IPS-NIHi7 (cell line): ENCODE measurements around the gene SEBOX.
"Not testable (repeated sequence)": the region's sequence is repeated elsewhere in the genome, so short reads cannot be mapped to it uniquely, and the experiment has no call there.

Experiments used
- DNase-seq: peaks from one replicate; pipeline ENCODE4 v3.0.0; 2012; ENCODE audit warnings: mixed read lengths; ENCODE audit errors: extremely low spot score

SEBOX gene

DNA sequence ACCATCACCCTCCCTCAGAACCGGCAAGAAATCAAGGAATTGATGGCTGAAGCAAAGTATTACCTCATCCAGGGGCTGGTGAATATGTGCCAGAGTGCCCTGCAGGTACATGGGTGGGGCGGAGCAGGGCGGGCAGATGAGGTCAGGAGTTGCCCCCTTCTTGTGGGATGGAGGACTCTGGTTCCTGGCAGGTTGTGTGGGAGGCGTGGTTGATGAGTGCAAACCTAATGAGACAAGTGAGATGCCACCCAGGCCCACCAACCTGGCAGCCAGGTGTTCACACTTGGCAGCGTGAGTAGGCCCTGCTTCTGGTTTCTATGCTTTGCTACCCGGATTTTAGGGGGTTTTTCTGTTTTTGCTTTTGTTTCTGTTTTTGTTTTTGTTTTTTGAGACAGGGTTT lies 24.6 kb downstream of the SEBOX start:
- no peak for DNase-seq

DNA sequence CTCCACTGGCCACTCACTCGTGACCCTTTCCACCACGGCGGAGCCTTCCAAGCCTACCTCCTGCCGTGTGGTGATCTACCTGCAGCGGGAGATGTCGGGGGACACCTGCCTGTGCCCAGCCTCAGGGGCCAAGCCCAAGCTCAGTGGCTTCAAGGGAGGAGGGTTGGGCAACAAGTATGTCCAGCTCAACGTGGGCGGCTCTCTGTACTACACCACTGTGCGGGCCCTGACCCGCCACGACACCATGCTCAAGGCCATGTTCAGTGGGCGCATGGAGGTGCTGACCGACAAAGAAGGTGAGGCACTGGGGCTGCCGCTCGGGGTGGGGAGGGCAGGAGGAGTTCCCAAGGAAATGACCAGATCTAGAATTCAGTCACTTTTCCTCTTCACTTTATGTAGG lies 25.6 kb downstream of the SEBOX start:
- no peak for DNase-seq

GRCh38 chr17:28338769-28339212 lies 26.2 kb downstream of the SEBOX start:
- DNase-seq, result not testable (repeated sequence)

- no peak for DNase-seq
Measured at GRCh38 chr17:28338056-28338768, 26.8 kb downstream of the SEBOX start.

DNA sequence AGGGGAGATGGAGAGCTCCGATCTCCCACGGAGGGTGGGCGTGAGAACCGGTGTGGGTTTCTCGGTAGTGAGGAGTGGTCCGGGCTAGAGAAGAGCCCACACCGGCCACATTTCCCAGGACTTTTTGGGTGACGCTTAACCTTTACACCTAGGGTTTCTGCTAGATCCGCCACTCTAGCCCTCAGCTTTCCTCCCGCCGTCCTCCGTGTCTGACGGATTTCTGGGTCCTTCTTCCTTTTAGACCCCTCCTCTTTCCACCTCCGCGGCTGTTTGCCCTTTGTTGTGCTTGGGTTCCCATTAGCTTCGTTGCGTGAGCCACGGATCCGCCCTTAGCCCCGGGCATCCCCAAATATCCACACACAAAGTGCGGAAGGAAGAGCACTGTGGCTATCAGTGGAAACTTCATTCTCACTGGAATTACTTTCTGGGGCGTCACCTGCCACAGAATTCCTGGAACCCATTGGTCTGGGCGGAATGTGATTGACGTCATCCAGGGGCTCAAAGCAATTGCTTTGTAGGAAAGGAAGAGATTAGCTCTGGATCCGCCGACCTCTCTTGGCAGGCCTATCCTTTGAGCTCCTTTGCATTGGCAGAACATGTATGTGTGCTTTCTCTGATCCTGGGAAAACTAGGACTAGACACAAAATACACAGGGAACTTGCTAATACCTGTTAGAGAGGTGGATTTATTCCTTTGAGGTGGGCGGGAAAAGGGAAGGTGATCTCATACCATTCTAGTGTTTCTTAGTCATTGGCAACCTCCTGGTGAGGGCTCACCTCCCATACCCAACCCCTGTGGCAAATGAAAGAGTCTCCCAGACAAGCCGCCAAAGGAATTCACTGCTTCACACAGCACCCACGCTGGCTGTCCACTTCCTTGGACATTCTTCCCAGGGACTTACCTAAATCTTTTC lies 28.8 kb downstream of the SEBOX start:
- DNase-seq, result peak; percentile 72

GRCh38 chr17:28335201-28335958 lies 29.6 kb downstream of the SEBOX start, which contains the start of the genes IFT20 and TNFAIP1:
Gene IFT20, minus strand, starts transcription at chr17:28335472. Its CDS starts 3,487 bp downstream, at chr17:28331985.
Gene TNFAIP1, plus strand, starts transcription at chr17:28335761. Its CDS starts 3,761 bp downstream, at chr17:28339522.
- peak; percentile 95 for DNase-seq

- DNase-seq, result no peak
Measured at GRCh38 chr17:28334666-28335200, 30.3 kb downstream of the SEBOX start.

- no peak for DNase-seq
Measured at GRCh38 chr17:28334171-28334570, 30.8 kb downstream of the SEBOX start.

DNA sequence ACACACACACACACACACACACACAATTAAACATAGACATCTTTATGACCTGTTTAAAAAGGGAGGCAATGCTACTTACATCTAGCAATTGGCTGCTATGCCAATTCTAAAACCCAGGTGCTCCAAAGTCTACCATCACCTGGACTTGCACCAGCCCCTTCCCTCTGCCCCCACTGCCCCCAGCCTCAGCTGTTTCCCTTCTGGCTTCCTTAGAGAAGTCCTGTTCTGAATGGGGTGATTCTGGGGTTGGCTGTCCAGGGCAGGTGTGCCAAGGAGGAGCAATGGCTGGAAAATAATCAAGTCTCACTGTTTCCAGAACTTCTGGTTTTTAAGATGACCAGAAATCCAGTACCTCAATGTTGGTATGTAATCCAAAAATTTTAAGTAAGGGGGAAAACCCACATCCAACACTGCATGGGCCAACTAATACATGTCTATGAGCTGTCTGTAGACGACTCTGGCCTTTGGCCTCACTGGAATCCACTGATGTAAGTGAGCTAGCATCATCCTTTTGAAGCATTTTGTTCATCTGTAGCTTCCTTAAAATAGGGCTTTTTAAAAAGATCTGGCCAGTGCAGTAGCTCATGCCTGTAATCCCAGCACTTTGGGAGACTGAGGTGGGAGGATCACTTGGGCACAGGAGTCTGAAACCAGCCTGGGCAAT lies 31.8 kb downstream of the SEBOX start:
- no peak for DNase-seq

DNA sequence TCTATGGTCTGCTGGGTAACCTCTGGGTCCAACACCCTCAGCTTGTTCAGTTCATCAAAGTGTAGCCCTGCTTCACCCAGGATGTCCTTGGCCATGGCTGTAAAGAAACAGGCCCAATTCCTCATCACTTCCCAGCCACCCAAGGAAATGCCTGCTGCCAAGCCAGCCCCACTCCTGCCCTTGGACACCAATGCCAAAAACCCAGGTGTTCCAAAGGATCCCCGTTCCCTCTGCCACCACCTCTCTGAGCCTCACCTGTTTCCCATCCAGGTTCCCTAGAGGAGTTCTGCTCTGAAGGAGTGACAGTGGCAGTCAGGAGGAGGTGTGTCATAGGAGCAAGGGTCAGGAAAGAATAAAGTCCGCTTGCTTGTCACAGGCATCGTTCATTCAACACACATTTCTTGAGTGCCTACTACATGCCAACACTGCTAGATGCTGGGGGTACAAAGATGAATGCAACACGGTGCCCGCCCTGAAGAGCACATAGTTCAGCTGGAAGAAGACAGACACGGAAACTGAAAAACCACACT lies 33.0 kb downstream of the SEBOX start:
- DNase-seq, result no peak

DNA sequence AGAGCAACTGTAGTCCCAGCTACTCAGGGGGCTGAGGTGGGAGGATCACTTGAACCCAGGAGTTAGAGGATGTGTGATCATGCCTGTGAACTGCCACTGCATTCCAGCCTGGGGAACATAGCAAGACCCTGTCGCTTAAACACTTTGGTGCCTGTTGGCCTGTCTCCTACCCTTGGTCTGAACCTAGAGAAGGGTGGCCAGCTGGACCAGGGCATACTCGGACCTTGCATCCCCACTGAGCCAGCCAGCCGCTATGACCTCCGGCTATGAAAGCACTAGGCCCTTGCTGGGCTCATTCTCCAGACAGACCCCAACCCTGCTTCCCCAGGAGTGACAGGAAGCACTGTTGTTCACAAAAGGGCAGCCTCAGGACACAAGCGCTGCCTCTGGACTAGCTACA lies 34.3 kb downstream of the SEBOX start:
- DNase-seq, result no peak

DNA sequence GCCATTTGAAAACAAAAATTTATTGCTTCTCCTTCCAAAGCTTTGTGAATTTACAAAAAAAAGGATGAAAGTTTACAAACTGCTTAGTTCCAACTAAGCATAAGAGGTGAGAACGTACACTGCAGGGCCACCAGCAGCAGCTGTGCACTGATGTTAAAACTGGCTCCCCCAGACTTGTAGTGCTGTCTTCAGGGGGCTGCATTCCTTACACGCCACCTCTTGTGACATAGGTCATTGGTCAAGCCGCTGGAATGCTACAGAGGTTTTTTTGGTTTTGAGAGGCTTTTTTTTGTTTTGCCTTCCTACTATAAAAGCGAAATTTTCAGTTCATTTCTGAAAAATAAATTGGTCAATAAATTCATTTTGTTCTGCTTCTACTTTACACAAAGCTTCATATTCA lies 36.7 kb downstream of the SEBOX start:
- no peak for DNase-seq

DNA sequence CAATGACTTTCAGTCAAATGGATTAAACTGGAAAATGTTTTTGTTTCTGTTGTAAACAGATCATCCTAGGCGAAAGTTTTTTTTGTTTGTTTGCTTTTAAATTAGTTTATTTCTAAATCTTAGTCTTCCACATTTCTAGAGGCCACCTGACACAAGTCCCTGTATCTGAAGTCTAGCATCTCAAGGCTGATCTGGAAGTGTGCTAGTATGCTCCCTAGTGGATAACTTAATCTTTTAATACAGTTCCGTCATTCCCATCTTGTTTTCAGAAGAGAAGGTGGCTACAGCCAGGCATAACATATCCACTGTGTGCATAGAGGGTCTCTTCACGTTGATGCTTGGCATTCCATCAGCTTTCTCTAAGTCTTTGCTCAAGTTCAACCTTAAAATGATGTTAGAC lies 37.3 kb downstream of the SEBOX start:
- DNase-seq, result no peak

DNA sequence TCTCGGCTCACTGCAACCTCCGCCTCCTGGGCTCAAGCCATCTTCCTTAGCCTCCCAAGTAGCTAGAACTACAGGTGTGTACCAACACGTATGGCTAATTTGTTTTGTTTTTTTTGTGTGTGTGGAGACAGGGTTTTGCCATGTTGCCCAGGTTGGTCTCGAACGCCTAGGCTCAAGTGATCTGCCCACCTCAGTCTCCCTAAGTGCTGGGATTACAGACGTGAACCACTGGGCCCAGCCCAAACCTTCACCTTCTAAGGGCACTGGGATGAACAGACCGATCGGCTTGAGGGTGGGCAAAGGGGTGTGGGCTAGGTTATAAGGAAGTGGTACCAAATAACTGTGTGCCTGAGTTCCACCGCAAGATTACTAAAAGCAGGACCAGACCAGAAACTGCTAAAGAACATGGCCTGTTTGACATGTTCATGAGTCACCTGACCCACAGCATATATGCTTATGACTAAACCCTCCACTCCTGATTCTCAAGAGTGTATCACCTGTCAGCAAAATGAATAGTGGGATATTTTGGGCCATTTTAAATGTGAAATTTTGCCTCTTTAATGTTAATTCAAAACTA lies 37.9 kb downstream of the SEBOX start:
- no peak for DNase-seq

DNA sequence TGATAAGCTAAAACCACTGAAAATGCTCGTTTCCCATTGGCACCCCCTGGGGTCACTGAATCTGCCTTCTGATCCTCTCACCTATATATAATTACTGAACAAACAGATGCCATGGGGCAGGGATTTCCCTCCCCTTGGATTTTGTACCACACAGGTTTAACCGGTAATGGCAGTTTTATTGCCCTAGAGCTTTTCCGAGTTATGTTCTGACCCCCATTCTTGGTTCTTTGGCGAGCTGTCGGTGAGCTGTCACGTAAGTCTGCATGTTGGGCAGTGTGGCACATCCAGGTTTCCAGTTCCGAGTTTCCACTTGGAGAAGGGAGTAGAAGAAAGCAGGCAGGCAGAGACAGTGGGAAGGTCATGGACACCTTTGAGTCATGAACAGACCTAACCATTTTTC lies 38.9 kb downstream of the SEBOX start:
- DNase-seq, result no peak

DNA sequence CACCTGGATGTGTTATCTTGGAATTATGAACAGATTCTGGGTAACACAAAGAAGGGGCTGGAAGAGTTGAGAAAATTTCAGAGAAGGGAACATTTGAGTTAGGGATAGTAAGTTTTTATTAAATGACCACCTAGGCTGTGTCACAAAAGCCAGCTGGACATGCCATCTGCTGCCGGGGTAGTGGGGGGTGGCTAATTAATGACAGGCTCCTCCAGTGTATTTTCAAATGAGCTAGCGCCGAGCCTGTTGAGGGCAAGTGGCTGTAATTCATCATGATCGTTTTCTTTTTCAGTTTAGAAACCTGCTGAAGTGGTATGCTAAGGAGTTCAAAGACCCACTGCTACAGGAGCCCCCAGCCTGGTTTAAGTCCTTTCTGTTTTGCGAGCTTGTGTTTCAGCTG lies 39.8 kb downstream of the SEBOX start:
- no peak for DNase-seq

DNA sequence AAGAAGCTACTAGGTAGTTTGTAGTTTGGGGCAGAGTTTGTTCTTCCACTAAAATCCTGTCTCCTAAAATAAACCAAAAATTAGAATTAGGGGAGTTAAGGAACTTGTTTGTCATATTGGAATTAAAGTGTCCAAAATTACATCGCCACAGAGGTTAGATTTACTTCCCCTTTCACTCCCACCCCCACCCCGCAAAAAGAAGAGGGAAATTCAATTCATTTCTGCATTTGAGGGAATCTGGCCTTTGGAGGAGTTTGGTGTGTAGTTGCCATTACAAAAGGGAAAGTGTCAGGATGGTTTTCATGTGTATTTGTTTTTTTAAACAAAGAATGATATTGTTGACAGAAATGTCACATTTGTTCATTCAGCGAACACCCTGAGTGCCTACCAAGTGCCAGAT lies 40.2 kb downstream of the SEBOX start:
- DNase-seq, result no peak

- no peak for DNase-seq
Measured at GRCh38 chr17:28324267-28324745, 40.7 kb downstream of the SEBOX start.

GRCh38 chr17:28320215-28321061 lies 44.6 kb downstream of the SEBOX start:
- no peak for DNase-seq

DNA sequence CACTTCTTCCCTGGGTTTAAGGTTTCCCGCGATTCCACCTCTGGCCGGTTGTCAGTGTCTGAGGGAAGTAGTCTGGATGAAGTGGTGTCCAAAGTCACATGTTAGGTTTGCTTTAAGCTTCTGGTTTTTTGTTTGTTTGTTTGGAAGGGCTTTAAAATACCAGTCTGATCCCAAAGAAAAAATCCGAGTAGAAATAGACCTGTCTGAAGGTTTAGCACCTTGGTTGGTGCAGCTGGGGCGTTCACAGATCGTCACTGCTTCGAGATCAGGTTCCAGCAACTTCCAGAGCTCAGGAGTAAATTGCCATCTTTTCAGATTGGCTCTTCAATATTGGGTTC lies 45.4 kb downstream of the SEBOX start:
- DNase-seq, result no peak
